Adipose tissue (tissue), 3 donors: ENCODE data around the gene FRMD4B. TPM values are rescaled to one million over a fixed set of nuclear protein-coding genes. Genes with fewer than 3 reads are reported as not detected.
"Not testable (repeated sequence)": the region's sequence is repeated elsewhere in the genome, so short reads cannot be mapped to it uniquely, and the experiment has no call there.

Experiments
- H3K27ac ChIP-seq: one replicate; pipeline ENCODE4 v1.5.1; 2013; ENCODE audit warnings: low read depth, low read length
- WGBS, 3 donors: extraction: QIAGEN DNeasy Blood & Tissue Kit; methylation state at CpG; one replicate each; pipeline ENCODE4 v1.1.7; 2013; 5-methylcytosine and 5-hydroxymethylcytosine counted together
- polyA plus RNA-seq, 3 donors: library from polyadenylated mRNA; stranded (reverse); fragments of 200-250 nt; gene quantifications; one replicate each; pipeline ENCODE4 v1.2.3, GENCODE V29; 2013
- donor health status: healthy with polysubstance abuse.
- donor health status: Bipolar disorder and iron deficiency.
- donor health status: healthy.

FRMD4B gene
- polyA plus RNA-seq, 3 donors = 4.0 to 8.1 (median 6.2) TPM

GRCh38 chr3:69271098-69271497 is 114.8 kb downstream of the FRMD4B start:
- 70 to 98% (median 93%) methylated on average over 3 of the region's 3 CpGs for WGBS, 3 donors
- no peak overlapping the region for H3K27ac ChIP-seq

GRCh38 chr3:69266585-69266984 is 119.3 kb downstream of the FRMD4B start:
- no peak overlapping the region for H3K27ac ChIP-seq
- WGBS, 3 donors = 88 to 93% (median 92%) methylated on average over 2 of the region's 2 CpGs

GRCh38 chr3:69266071-69266470 is 119.8 kb downstream of the FRMD4B start:
- WGBS, 3 donors = 93 to 100% (median 98%) methylated on average over 2 of the region's 2 CpGs
- not testable (repeated sequence) for H3K27ac ChIP-seq

- H3K27ac ChIP-seq = not testable (repeated sequence)
- 87 to 97% (median 95%) methylated on average over 7 of the region's 7 CpGs for WGBS, 3 donors
Observed at GRCh38 chr3:69260843-69261405, 125.0 kb downstream of the FRMD4B start.

- 91 to 96% (median 95%) methylated on average over 30 to 35 of the region's 35 CpGs for WGBS, 3 donors
- no peak overlapping the region for H3K27ac ChIP-seq
Observed at GRCh38 chr3:69260216-69260787, 125.6 kb downstream of the FRMD4B start.

- WGBS, 3 donors = 88 to 96% (median 95%) methylated on average over 9 of the region's 9 CpGs
Observed at GRCh38 chr3:69259125-69259524, 126.8 kb downstream of the FRMD4B start.

GRCh38 chr3:69255928-69256327 is 130.0 kb downstream of the FRMD4B start:
- WGBS, 3 donors = 47 to 64% (median 56%) methylated on average over 3 of the region's 3 CpGs
- H3K27ac ChIP-seq = no peak overlapping the region

More at GRCh38 chr3:69259125-69259524, 126.8 kb downstream of the FRMD4B start:
- H3K27ac ChIP-seq = no peak overlapping the region

- WGBS, 3 donors = 68 to 84% (median 81%) methylated on average over 4 of the region's 4 CpGs
- H3K27ac ChIP-seq = no peak overlapping the region
Observed at GRCh38 chr3:69254351-69254750, 131.5 kb downstream of the FRMD4B start.

GRCh38 chr3:69252631-69253030 is 133.3 kb downstream of the FRMD4B start:
- no peak overlapping the region for H3K27ac ChIP-seq
- WGBS, 3 donors = 89 to 96% (median 93%) methylated on average over 4 of the region's 4 CpGs

- no peak overlapping the region for H3K27ac ChIP-seq
- 85 to 93% (median 88%) methylated on average over 4 of the region's 4 CpGs for WGBS, 3 donors
Observed at GRCh38 chr3:69252141-69252540, 133.7 kb downstream of the FRMD4B start.

GRCh38 chr3:69251078-69251805 is 134.6 kb downstream of the FRMD4B start:
- 75 to 83% (median 76%) methylated on average over 6 of the region's 6 CpGs for WGBS, 3 donors
- H3K27ac ChIP-seq = no peak overlapping the region

GRCh38 chr3:69250014-69250413 is 135.9 kb downstream of the FRMD4B start:
- WGBS, 3 donors = 52 to 73% (median 66%) methylated on average over 8 of the region's 8 CpGs
- H3K27ac ChIP-seq = no peak overlapping the region

- 70 to 83% (median 82%) methylated on average over 2 of the region's 2 CpGs for WGBS, 3 donors
- H3K27ac ChIP-seq = no peak overlapping the region
Observed at GRCh38 chr3:69249001-69249400, 136.9 kb downstream of the FRMD4B start.

GRCh38 chr3:69248436-69248835 is 137.5 kb downstream of the FRMD4B start:
- H3K27ac ChIP-seq = no peak overlapping the region
- 46 to 73% (median 69%) methylated on average over 8 of the region's 8 CpGs for WGBS, 3 donors

- 89 to 93% (median 90%) methylated on average over 7 of the region's 7 CpGs for WGBS, 3 donors
- no peak overlapping the region for H3K27ac ChIP-seq
Observed at GRCh38 chr3:69246612-69247011, 139.3 kb downstream of the FRMD4B start.

GRCh38 chr3:69244039-69244438 is 141.8 kb downstream of the FRMD4B start:
- WGBS, 3 donors = 85 to 100% (median 94%) methylated on average over 2 of the region's 2 CpGs
- H3K27ac ChIP-seq = no peak overlapping the region

- no peak overlapping the region for H3K27ac ChIP-seq
- 90 to 94% (median 94%) methylated on average over 4 of the region's 4 CpGs for WGBS, 3 donors
Observed at GRCh38 chr3:69241769-69242168, 144.1 kb downstream of the FRMD4B start.

GRCh38 chr3:69240651-69241568 is 145.0 kb downstream of the FRMD4B start:
- no peak overlapping the region for H3K27ac ChIP-seq
- 62 to 77% (median 72%) methylated on average over 10 of the region's 10 CpGs for WGBS, 3 donors

- no peak overlapping the region for H3K27ac ChIP-seq
- 66 to 79% (median 71%) methylated on average over 1 of the region's 1 CpG for WGBS, 3 donors
Observed at GRCh38 chr3:69239063-69239462, 146.8 kb downstream of the FRMD4B start.
